Neutrophil (primary cell): ENCODE data around the gene CAMK2A.

ENCODE experiments used
- H3K27ac ChIP-seq: fragments of 200-600 bp; sonication (generic); 2 replicates; pipeline ENCODE4 v1.5.1; 2016; ENCODE audit warnings: mild to moderate bottlenecking, moderate library complexity
- H3K27me3 ChIP-seq: fragments of 200-600 bp; sonication (generic); 2 replicates; pipeline ENCODE4 v1.6.0; 2016; ENCODE audit warnings: mild to moderate bottlenecking
- H3K36me3 ChIP-seq: fragments of 200-600 bp; sonication (generic); 2 replicates; pipeline ENCODE4 v1.5.1; 2017
- H3K4me1 ChIP-seq, 2 experiments: fragments of 200-600 bp in 1 of 2; sonication (generic) in 1 of 2; 1 replicate in 1 of 2; 2 replicates in 1 of 2; pipeline versions ENCODE4 v1.5.1 to v1.6.1; 2013 to 2016; ENCODE audit warnings: low read depth in 1 of 2, low read length in 1 of 2, mild to moderate bottlenecking in 1 of 2, moderate library complexity in 1 of 2; ENCODE audit not compliant: control insufficient read depth in 1 of 2, insufficient read depth in 1 of 2
- H3K4me3 ChIP-seq, 2 experiments: fragments of 200-600 bp in 1 of 2; sonication (generic) in 1 of 2; 1 replicate in 1 of 2; 2 replicates in 1 of 2; pipeline ENCODE4 v1.5.1; 2013 to 2016; ENCODE audit warnings: low read depth in 1 of 2, low read length in 1 of 2, mild to moderate bottlenecking in 1 of 2, moderate library complexity in 1 of 2
- H3K9me3 ChIP-seq: fragments of 200-600 bp; sonication (generic); 2 replicates; pipeline ENCODE4 v1.5.1; 2016
- CTCF ChIP-seq: fragments of 200-600 bp; sonication (generic); IDR thresholded peaks from 2 replicates; pipeline ENCODE4 v1.5.1; 2016; ENCODE audit warnings: antibody characterized with exemption

The CAMK2A gene

GRCh38 chr5:150279330-150280020, 10.1 kb downstream of the CAMK2A start:
- H3K36me3 ChIP-seq = no peaks in the 10 kb centered on the region
- H3K4me1 ChIP-seq = no peaks in the 10 kb centered on the region
- H3K27ac ChIP-seq = no peak overlapping the region
- no peak for TF ChIP-seq CTCF
- H3K9me3 ChIP-seq = no peaks in the 10 kb centered on the region
- H3K4me3 ChIP-seq = no peak overlapping the region
- H3K27me3 ChIP-seq = peaks cover 12% of the 10 kb centered on the region

DNA sequence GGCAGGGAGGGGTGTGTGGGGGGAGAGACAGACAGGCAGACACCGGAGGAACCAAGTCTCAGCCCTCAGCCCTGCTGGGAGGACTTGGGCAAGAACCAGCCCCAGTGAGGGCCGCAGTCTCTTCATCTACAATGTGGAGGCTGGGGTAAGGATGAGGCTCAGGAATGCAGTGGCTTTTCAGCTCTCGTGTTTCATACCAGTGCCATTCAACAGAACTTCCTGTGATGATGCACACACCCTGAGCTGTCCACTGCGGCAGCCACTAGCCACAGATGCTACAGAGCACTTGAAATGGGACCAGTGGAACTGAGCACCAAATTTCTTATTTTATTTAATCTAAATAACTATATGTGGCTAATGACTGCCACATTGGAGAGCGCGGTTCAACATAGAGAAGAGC, 10.7 kb downstream of the CAMK2A start:
- no peaks in the 10 kb centered on the region for H3K36me3 ChIP-seq
- H3K27ac ChIP-seq = no peak overlapping the region
- H3K27me3 ChIP-seq = peaks cover 12% of the 10 kb centered on the region
- H3K4me3 ChIP-seq = no peak overlapping the region
- no peaks in the 10 kb centered on the region for H3K4me1 ChIP-seq
- TF ChIP-seq CTCF = no peak
- no peaks in the 10 kb centered on the region for H3K9me3 ChIP-seq

DNA sequence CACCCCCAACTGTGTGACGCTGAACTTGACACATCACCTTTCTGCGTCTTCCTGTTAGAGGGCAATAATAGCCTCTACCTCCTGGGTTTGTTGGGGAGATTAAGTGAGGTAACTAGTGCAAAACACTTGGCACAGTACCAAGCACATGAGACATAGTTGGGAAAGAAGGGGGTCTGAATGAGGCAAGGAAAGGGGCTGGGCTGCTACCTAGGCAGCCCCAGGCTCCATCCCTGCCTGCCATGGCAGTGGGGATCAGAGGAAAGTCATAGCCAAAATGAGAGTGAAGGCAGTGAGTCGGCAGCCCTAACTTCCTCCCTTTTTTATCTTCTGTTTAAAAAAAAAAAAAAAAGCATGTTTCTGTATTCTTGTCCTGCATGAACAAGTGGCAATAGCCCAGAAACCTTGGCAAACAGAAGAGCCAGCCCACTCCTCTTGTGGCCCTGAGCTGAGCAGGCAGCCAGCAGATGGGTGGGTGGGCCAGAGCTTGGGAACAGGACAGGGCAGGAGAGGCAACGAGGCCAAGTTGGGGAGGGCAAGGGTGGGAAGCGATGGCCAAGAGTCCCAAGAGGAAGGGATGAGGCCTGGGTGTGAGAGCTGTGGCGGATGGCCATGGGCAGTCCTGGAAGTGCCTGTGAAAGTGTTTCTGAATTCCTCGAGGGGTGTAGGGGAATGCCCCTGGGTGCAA, 11.4 kb downstream of the CAMK2A start:
- no peak for TF ChIP-seq CTCF
- Histone ChIP-seq H3K27ac (no peak overlapping the region), H3K4me3 (no peak overlapping the region), H3K9me3 (no peaks in the 10 kb centered on the region), H3K27me3 (peaks cover 12% of the 10 kb centered on the region), H3K36me3 (no peaks in the 10 kb centered on the region), H3K4me1 (no peaks in the 10 kb centered on the region)

DNA sequence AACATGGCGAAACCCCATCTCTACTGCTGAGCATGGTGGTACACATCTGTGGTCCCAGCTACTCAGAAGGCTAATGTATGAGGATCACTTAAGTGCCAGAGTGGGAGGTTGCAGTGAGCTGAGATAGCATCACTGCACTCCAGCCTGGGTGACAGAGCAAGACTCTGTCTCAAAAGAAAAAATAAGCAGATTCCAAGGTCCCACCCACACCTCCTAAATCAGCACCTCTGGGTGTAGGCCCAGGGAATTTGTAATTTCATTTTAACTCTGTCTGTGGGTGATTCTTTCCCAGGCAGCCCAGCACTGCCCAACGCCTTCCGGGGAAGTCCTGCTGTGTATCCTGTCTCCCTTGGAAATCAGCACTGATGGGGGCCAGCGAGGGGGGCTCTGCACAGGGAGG, 12.5 kb downstream of the CAMK2A start:
- peaks cover 12% of the 10 kb centered on the region for H3K27me3 ChIP-seq
- H3K9me3 ChIP-seq = no peaks in the 10 kb centered on the region
- no peaks in the 10 kb centered on the region for H3K4me1 ChIP-seq
- no peak overlapping the region for H3K4me3 ChIP-seq
- TF ChIP-seq CTCF = no peak
- no peak overlapping the region for H3K27ac ChIP-seq
- H3K36me3 ChIP-seq = no peaks in the 10 kb centered on the region

DNA sequence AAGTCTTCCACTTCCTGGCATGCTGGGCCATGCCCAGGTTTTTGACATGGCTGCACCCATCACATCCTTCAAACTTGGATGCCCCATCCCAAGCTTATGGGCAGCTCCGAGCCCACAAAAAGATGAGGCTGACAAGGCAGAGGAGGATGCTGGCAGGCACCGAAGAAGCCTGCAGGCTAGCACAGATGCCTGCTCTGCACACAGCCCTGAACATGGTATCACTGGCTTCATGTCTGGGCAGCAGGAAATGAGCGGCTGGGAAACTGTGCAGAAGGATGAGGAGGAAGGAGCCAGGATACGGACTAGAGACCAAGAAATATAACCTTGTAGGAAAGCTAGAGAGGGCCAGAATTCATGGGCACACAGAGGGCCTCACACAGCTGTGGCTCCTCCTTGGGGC, 14.8 kb downstream of the CAMK2A start:
- no peaks in the 10 kb centered on the region for H3K4me1 ChIP-seq
- H3K4me3 ChIP-seq = no peak overlapping the region
- no peaks in the 10 kb centered on the region for H3K36me3 ChIP-seq
- no peak for TF ChIP-seq CTCF
- H3K9me3 ChIP-seq = no peaks in the 10 kb centered on the region
- H3K27me3 ChIP-seq = peaks cover 3% of the 10 kb centered on the region
- H3K27ac ChIP-seq = no peak overlapping the region
